PC-3 (cell line): Measurements from ENCODE around the gene RNF169.

Source experiments
- CTCF ChIP-seq: fragments of 300-600 bp; sonication (generic); conservative IDR thresholded peaks from 2 replicates; pipeline ENCODE4 v1.5.1; 2017; ENCODE audit warnings: antibody characterized with exemption, low read depth, mild to moderate bottlenecking, low read length
- EZH2 ChIP-seq: fragments of 300-600 bp; sonication (generic); IDR thresholded peaks from one replicate; pipeline ENCODE4 v1.6.1; 2017; ENCODE audit warnings: antibody characterized with exemption, mild to moderate bottlenecking, low read length; ENCODE audit not compliant: unreplicated experiment
- EZH2phosphoT487 ChIP-seq: fragments of 300-600 bp; sonication (generic); IDR thresholded peaks from 2 replicates; pipeline ENCODE4 v1.6.1; 2018; ENCODE audit warnings: mild to moderate bottlenecking, antibody characterized with exemption, low read length, borderline replicate concordance

GRCh38 chr11:74719011-74719410 is 29.6 kb upstream of the RNF169 start:
- TF ChIP-seq CTCF, result no peak
- TF ChIP-seq EZH2, result no peak
- no peak for TF ChIP-seq EZH2phosphoT487
